Upper lobe of left lung (tissue), 4 donors: Measurements from ENCODE around the gene TMCC1.

Source experiments
- CTCF ChIP-seq, 6 experiments: fragments of 450-650 bp in 4 of 6; fragments of 200-600 bp in 2 of 6; sonication (generic) in 2 of 6; IDR thresholded peaks; one replicate each; pipeline ENCODE4 v1.5.1; 2016 to 2019; ENCODE audit warnings: antibody characterized with exemption in 6 of 6
- EP300 ChIP-seq, 4 donors: sonication (generic); formaldehyde crosslinking; IDR thresholded peaks; one replicate each; pipeline ENCODE4 v1.5.1; 2017; ENCODE audit warnings: antibody characterized with exemption in 4 of 4, control low read depth in 2 of 4
- POLR2A ChIP-seq, 4 donors: fragments of 450-650 bp; IDR thresholded peaks; one replicate each; pipeline ENCODE4 v1.5.1; 2016 to 2017; ENCODE audit warnings: antibody characterized with exemption in 4 of 4, mild to moderate bottlenecking in 2 of 4
- POLR2AphosphoS5 ChIP-seq, 2 donors: sonication (generic); formaldehyde crosslinking; IDR thresholded peaks; one replicate each; pipeline ENCODE4 v1.5.1; 2017; ENCODE audit warnings: antibody characterized with exemption in 2 of 2

- TF ChIP-seq CTCF (IDR thresholded peaks at IDR 0.05) (no peak), POLR2A (IDR thresholded peaks at IDR 0.05) (no peak), EP300 (IDR thresholded peaks at IDR 0.05) (no peak), POLR2AphosphoS5 (IDR thresholded peaks at IDR 0.05) (no peak)
Measured at GRCh38 chr3:129777806-129778205, 115.7 kb downstream of the TMCC1 start.
